Kidney epithelial cell (primary cell): ENCODE results near the gene PIP4K2A. TPM values are rescaled to one million over a fixed set of nuclear protein-coding genes. Genes with fewer than 3 reads are reported as not detected.

Source experiments
- DNase-seq: peaks from one replicate; pipeline ENCODE4 v3.0.0-alpha.2; 2010; ENCODE audit warnings: low read depth
- H3K27me3 ChIP-seq: 2 replicates; pipeline ENCODE4 v1.6.0; 2011; ENCODE audit warnings: low read length; ENCODE audit not compliant: control insufficient read depth, insufficient read depth
- H3K36me3 ChIP-seq: 2 replicates; pipeline ENCODE4 v1.5.1; 2011; ENCODE audit warnings: low read length; ENCODE audit not compliant: control insufficient read depth, insufficient read depth
- H3K4me3 ChIP-seq: 2 replicates; pipeline ENCODE4 v1.5.1; 2011; ENCODE audit warnings: low read depth, mild to moderate bottlenecking, control low read depth, low read length
- CTCF ChIP-seq: IDR thresholded peaks from 2 replicates; pipeline ENCODE4 v1.5.1; 2011; ENCODE audit warnings: mild to moderate bottlenecking, moderate library complexity, low read length, control low read depth, inconsistent platforms; ENCODE audit not compliant: insufficient read depth, poor library complexity, severe bottlenecking
- total RNA-seq: library from RNA; depleted of rRNA; stranded (reverse); fragments of >200 nt; gene quantifications from 2 replicates; pipeline ENCODE4 v1.2.3, GENCODE V29; 2015

The PIP4K2A gene
- total RNA-seq, 1 donor from 2014 or later = 23.6 TPM

GRCh38 chr10:22669163-22669711 is 45.1 kb downstream of the PIP4K2A start:
- no peaks in the 10 kb centered on the region for H3K27me3 ChIP-seq

GRCh38 chr10:22667093-22667480 is 47.3 kb downstream of the PIP4K2A start:
- no peak overlapping the region for H3K4me3 ChIP-seq
- DNase-seq = no peak
- no peaks in the 10 kb centered on the region for H3K27me3 ChIP-seq
- H3K36me3 ChIP-seq = no peaks in the 10 kb centered on the region
- TF ChIP-seq CTCF = no peak

More at GRCh38 chr10:22669163-22669711, 45.1 kb downstream of the PIP4K2A start:
- TF ChIP-seq CTCF = no peak
- Histone ChIP-seq H3K4me3 (no peak overlapping the region), H3K36me3 (no peaks in the 10 kb centered on the region)
- DNase-seq = no peak

- Histone ChIP-seq H3K4me3 (no peak overlapping the region), H3K36me3 (no peaks in the 10 kb centered on the region), H3K27me3 (no peaks in the 10 kb centered on the region)
- no peak for DNase-seq
- no peak for TF ChIP-seq CTCF
Measured at GRCh38 chr10:22666287-22667092, 47.9 kb downstream of the PIP4K2A start.

GRCh38 chr10:22665329-22665728 is 49.0 kb downstream of the PIP4K2A start:
- no peaks in the 10 kb centered on the region for H3K36me3 ChIP-seq
- no peaks in the 10 kb centered on the region for H3K27me3 ChIP-seq
- TF ChIP-seq CTCF = no peak
- H3K4me3 ChIP-seq = no peak overlapping the region
- DNase-seq = no peak

GRCh38 chr10:22662733-22663330 is 51.5 kb downstream of the PIP4K2A start:
- Histone ChIP-seq H3K4me3 (no peak overlapping the region), H3K36me3 (no peaks in the 10 kb centered on the region), H3K27me3 (no peaks in the 10 kb centered on the region)
- no peak for DNase-seq
- TF ChIP-seq CTCF = no peak
